HepG2 (cell line): ENCODE measurements around the gene SIRT7. TPM values are rescaled to one million over a fixed set of nuclear protein-coding genes. Genes with fewer than 3 reads are reported as not detected.
A peak's percentile ranks its signal among the peaks of the same experiment; 100 is the strongest.

Source experiments
- ATAC-seq: fragments of 200-7000 bp; cut with Tn5 transposase; 3 replicates; pipeline ENCODE4 v1.9.1; 2020; ENCODE audit warnings: mild to moderate bottlenecking, moderate library complexity
- BruUV-seq: library from RNA; stranded (reverse); fragments of 400-500 nt; replicated peaks from 2 replicates; lab custom pipeline; 2021; lab: Mats Ljungman, UMichigan
- CTCF ChIA-PET: fragments of 300-600 bp; formaldehyde crosslinking; extraction: SDS; loops from one replicate; lab custom pipeline; 2021; ENCODE audit warnings: low total read pairs, inconsistent platforms, low intra/inter-chr PET ratio; lab: Yijun Ruan, JAX
- POLR2A ChIA-PET: fragments of 350-600 bp; sonication (Branson Sonifier 250); formaldehyde crosslinking; loops from one replicate; lab custom pipeline; 2020; ENCODE audit warnings: antibody characterized with exemption, inconsistent platforms; lab: Yijun Ruan, JAX
- DNase-seq: peaks from one replicate; pipeline ENCODE4 v3.0.0-alpha.2; 2015; ENCODE audit warnings: low spot score
- FAIRE-seq: peaks from 3 replicates; lab custom pipeline; 2011; peaks lifted over from hg19 to GRCh38; lab: Jason Lieb, UNC
- H2AFZ ChIP-seq: one replicate; pipeline ENCODE4 v1.6.1; 2011; ENCODE audit warnings: low read length, inconsistent platforms
- H3K27ac ChIP-seq: fragments of 300-600 bp; 3 replicates; pipeline ENCODE4 v1.8.0; 2011; ENCODE audit warnings: mixed run types, mild to moderate bottlenecking, mixed read lengths, low read length, inconsistent platforms; ENCODE audit not compliant: insufficient read depth; ENCODE audit errors: extremely low read length
- H3K27me3 ChIP-seq, 2 experiments: fragments of 200-600 bp in 1 of 2; 2 replicates in 1 of 2; 3 replicates in 1 of 2; pipeline versions ENCODE4 v1.6.0 to v1.8.0; 2011; ENCODE audit warnings: low read length in 2 of 2, mild to moderate bottlenecking in 2 of 2, moderate library complexity in 2 of 2, inconsistent platforms in 1 of 2; ENCODE audit not compliant: insufficient read depth in 2 of 2, control insufficient read depth in 1 of 2
- H3K36me3 ChIP-seq, 2 experiments: fragments of 200-600 bp in 1 of 2; replicated peaks in 1 of 2; 2 replicates in 1 of 2; 3 replicates in 1 of 2; pipeline versions ENCODE4 v1.5.1 to v1.8.0; 2011; ENCODE audit warnings: low read length in 2 of 2, inconsistent platforms in 1 of 2; ENCODE audit not compliant: insufficient read depth in 2 of 2, control insufficient read depth in 1 of 2
- H3K4me1 ChIP-seq: 2 replicates; pipeline ENCODE4 v1.5.1; 2012; ENCODE audit warnings: low read length, inconsistent platforms; ENCODE audit not compliant: insufficient read depth
- H3K4me2 ChIP-seq: 2 replicates; pipeline ENCODE4 v1.6.0; 2011; ENCODE audit warnings: low read depth, low read length, inconsistent platforms
- H3K4me3 ChIP-seq, 3 experiments: fragments of 200-600 bp in 1 of 3; sonication (generic), shearing (Covaris generic) in 1 of 3; replicated peaks in 1 of 3; 2 replicates each; pipeline ENCODE4 v1.5.1; 2011 to 2016; ENCODE audit warnings: low read length in 3 of 3, inconsistent platforms in 2 of 3, low read depth in 2 of 3, mild to moderate bottlenecking in 2 of 3, control low read depth in 1 of 3, mixed read lengths in 1 of 3; ENCODE audit not compliant: insufficient read depth in 1 of 3
- H3K79me2 ChIP-seq: one replicate; pipeline ENCODE4 v1.6.1; 2011; ENCODE audit warnings: low read length, inconsistent platforms; ENCODE audit not compliant: insufficient read depth
- H3K9ac ChIP-seq: 2 replicates; pipeline ENCODE4 v1.6.0; 2011; ENCODE audit warnings: mild to moderate bottlenecking, low read depth, low read length, inconsistent platforms; ENCODE audit not compliant: insufficient read depth
- H3K9me3 ChIP-seq: 2 replicates; pipeline ENCODE4 v1.5.1; 2012; ENCODE audit warnings: mild to moderate bottlenecking, low read length
- H4K20me1 ChIP-seq: 2 replicates; pipeline ENCODE4 v1.6.0; 2011; ENCODE audit warnings: inconsistent platforms, mild to moderate bottlenecking, low read length, moderate library complexity; ENCODE audit not compliant: insufficient read depth
- AGO2 ChIP-seq: fragments of 200-400 bp; formaldehyde crosslinking; optimal IDR thresholded peaks from 2 replicates; pipeline ENCODE3; 2017; ENCODE audit warnings: mild to moderate bottlenecking, low read depth, low read length, moderate library complexity
- ARID3A ChIP-seq: IDR thresholded peaks from 2 replicates; pipeline ENCODE4 v1.6.1; 2012; ENCODE audit warnings: low read depth, low read length, improper control_type of control experiment
- CHD4 ChIP-seq: fragments of 200-600 bp; sonication (generic); IDR thresholded peaks from 2 replicates; pipeline ENCODE4 v1.7.0; 2017; ENCODE audit warnings: mild to moderate bottlenecking, low read length, borderline replicate concordance
- HBP1 ChIP-seq: IDR thresholded peaks from 2 replicates; pipeline ENCODE4 v1.6.1; 2016; ENCODE audit warnings: low read depth, control low read depth
- HMGXB4 ChIP-seq, 2 experiments: sonication (generic) in 1 of 2; formaldehyde crosslinking in 1 of 2; IDR thresholded peaks; 2 replicates each; pipeline versions ENCODE4 v1.4.0 to v1.6.1; 2018 to 2020; ENCODE audit warnings: missing genetic modification reagents in 2 of 2, borderline replicate concordance in 1 of 2, low read depth in 1 of 2, mild to moderate bottlenecking in 1 of 2, missing biosample characterization in 1 of 2
- KDM3A ChIP-seq: IDR thresholded peaks from 2 replicates; pipeline ENCODE4 v1.6.1; 2018; ENCODE audit warnings: low read depth, missing compliant biosample characterization
- KLF6 ChIP-seq: IDR thresholded peaks from 2 replicates; pipeline ENCODE4 v1.8.0; 2016; ENCODE audit warnings: missing biosample characterization, missing genetic modification reagents
- MAX ChIP-seq: IDR thresholded peaks from 2 replicates; pipeline ENCODE4 v1.6.1; 2012; ENCODE audit warnings: inconsistent platforms
- NR1H2 ChIP-seq: sonication (generic); formaldehyde crosslinking; IDR thresholded peaks from 2 replicates; pipeline ENCODE4 v1.8.1; 2022; ENCODE audit warnings: low read depth, missing genetic modification reagents, borderline replicate concordance
- PHF20 ChIP-seq: sonication (generic); formaldehyde crosslinking; IDR thresholded peaks from 2 replicates; pipeline ENCODE4 v1.5.0; 2020; ENCODE audit warnings: mild to moderate bottlenecking, missing genetic modification reagents
- POLR2AphosphoS5 ChIP-seq: IDR thresholded peaks from 2 replicates; pipeline ENCODE4 v1.6.1; 2012; ENCODE audit warnings: low read depth, low read length
- PRPF4 ChIP-seq: fragments of 200-400 bp; formaldehyde crosslinking; IDR thresholded peaks from 2 replicates; pipeline ENCODE4 v1.6.1; 2016; ENCODE audit warnings: low read length, low read depth; ENCODE audit not compliant: poor library complexity, severe bottlenecking
- U2AF2 ChIP-seq: fragments of 200-400 bp; formaldehyde crosslinking; IDR thresholded peaks from 2 replicates; pipeline ENCODE4 v1.6.1; 2017; ENCODE audit warnings: low read depth, mild to moderate bottlenecking, low read length
- ZNF253 ChIP-seq: sonication (generic); formaldehyde crosslinking; IDR thresholded peaks from 2 replicates; pipeline ENCODE4 v1.8.0; 2022; ENCODE audit warnings: mild to moderate bottlenecking, missing genetic modification reagents, borderline replicate concordance
- ZNF296 ChIP-seq: sonication (generic); formaldehyde crosslinking; conservative IDR thresholded peaks from 2 replicates; pipeline ENCODE4 v1.5.0; 2020; ENCODE audit warnings: mild to moderate bottlenecking, missing genetic modification reagents
- ZNF432 ChIP-seq: sonication (generic); formaldehyde crosslinking; IDR thresholded peaks from 2 replicates; pipeline ENCODE4 v1.5.0; 2020; ENCODE audit warnings: missing genetic modification reagents, mild to moderate bottlenecking, borderline replicate concordance
- ZNF460 ChIP-seq: sonication (generic); formaldehyde crosslinking; IDR thresholded peaks from 2 replicates; pipeline ENCODE4 v1.5.1; 2020; ENCODE audit warnings: missing genetic modification reagents, mild to moderate bottlenecking, borderline replicate concordance
- ZNF605 ChIP-seq: sonication (generic); formaldehyde crosslinking; IDR thresholded peaks from 2 replicates; pipeline ENCODE4 v1.8.0; 2022; ENCODE audit warnings: mild to moderate bottlenecking, missing genetic modification reagents
- ZNF891 ChIP-seq: sonication (generic); formaldehyde crosslinking; IDR thresholded peaks from 2 replicates; pipeline ENCODE4 v1.5.0; 2020; ENCODE audit warnings: mild to moderate bottlenecking, missing genetic modification reagents
- WGBS: methylation state at CpG from one replicate; pipeline ENCODE4 v1.1.6; 2017; ENCODE audit warnings: low lambda C conversion rate; 5-methylcytosine and 5-hydroxymethylcytosine counted together
- in situ Hi-C: cut with HindIII; loops from 2 replicates; pipeline ENCODE4 v1.10.0; 2017; ENCODE audit warnings: low pct_unique_long_range_greater_than_20kb; ENCODE audit not compliant: extremely low pct_ligation_motif_present
- intact Hi-C: fragments of 100-400 bp; cut with micrococcal nuclease; formaldehyde crosslinking; loops from one replicate; pipeline ENCODE4 v1.10.0; 2022; ENCODE audit not compliant: unreplicated experiment
- polyA plus RNA-seq, 8 experiments: library from polyadenylated mRNA; depleted of rRNA in 3 of 8; stranded (reverse) in 7 of 8; unstranded in 1 of 8; fragments of >200 nt; fragmentation: Illumina TruSeq in 4 of 8; extraction: Trizol in 4 of 8; gene quantifications; 2 replicates each; pipeline versions ENCODE4 v1.2.1 to v1.2.3, GENCODE V29; 2011 to 2016; ENCODE audit warnings: low read depth in 4 of 8, missing spikeins in 1 of 8, mixed read lengths in 1 of 8; ENCODE audit not compliant: insufficient read depth in 1 of 8
- total RNA-seq, 5 experiments: library from RNA; depleted of rRNA; stranded (reverse); fragments of >200 nt; fragmentation: Illumina TruSeq; extraction: Trizol; gene quantifications; 2 replicates each; pipeline ENCODE4 v1.2.3, GENCODE V29; 2016; ENCODE audit warnings: low read depth in 1 of 5

The SIRT7 gene
- total and polyA plus RNA-seq, 2 of the 13 experiments (the other 11 are each of a cell fraction or from before 2014, with no cell fraction given) = 8.3 to 24.8 TPM

GRCh38 chr17:81868674-81869220 lies 49.2 kb downstream of the SIRT7 start:
- intact Hi-C loops = loop anchor here (5.0 kb wide), 1 partner anchor 154 kb away; the partner anchor contains the start of genes CENPX and LRRC45
- H3K9ac ChIP-seq = peak overlapping the region; percentile 88; the same call in 1 of the 2 replicates
- peak overlapping the region; percentile 80 for H3K27ac ChIP-seq
- peak overlapping the region in 1 of 3 experiments; percentile 85; a peak in 2 of 6 replicates for H3K4me3 ChIP-seq
- WGBS = 88% methylated on average over 30 of the region's 30 CpGs
- ChIA-PET POLR2A (interaction anchor here (0.7 to 2.7 kb wide), 10 partner anchors 7 to 164 kb away, joined by 3 to 26 read pairs (median 7); partner anchors contain the start of genes CENPX, LRRC45, MAFG and NPB), CTCF (no interaction called here)
- peak overlapping the region; percentile 75 for H3K4me2 ChIP-seq
- peaks cover 32% of the 10 kb centered on the region for H3K79me2 ChIP-seq
- H3K4me1 ChIP-seq = peaks cover 81% of the 10 kb centered on the region
- FAIRE-seq = no peak
- peaks cover 51% of the 10 kb centered on the region; the same call in 1 of the 2 replicates for H4K20me1 ChIP-seq
- peak; percentile 59 for DNase-seq
- in situ Hi-C loops = no loop called here
- H3K36me3 ChIP-seq = peaks cover 16 to 29% of the 10 kb centered on the region in 2 experiments
- no peaks in the 10 kb centered on the region for H3K9me3 ChIP-seq
- no peaks in the 10 kb centered on the region for H3K27me3 ChIP-seq
- peak; percentile 13 for ATAC-seq
- TSS peak; percentile 60 for BruUV-seq
- no peak overlapping the region for H2AFZ ChIP-seq
- TF ChIP-seq NR1H2 (CRISPR knock-in tag) (0 out of 2 replicates have a peak, but pooled peaks have one; percentile 16), MAX (no peak), ZNF605 (CRISPR knock-in tag) (no peak), ZNF432 (CRISPR knock-in tag) (0 out of 2 replicates have a peak, but pooled peaks have one; percentile 60), PRPF4 (peak; percentile 76), AGO2 (peak; percentile 9), ZNF460 (CRISPR knock-in tag) (peak; percentile 16; the same call in 1 of the 2 replicates), ZNF253 (CRISPR knock-in tag) (peak; percentile 55; the same call in 1 of the 2 replicates), U2AF2 (peak; percentile 9; the same call in 1 of the 2 replicates), ARID3A (no peak), PHF20 (0 out of 2 replicates have a peak, but pooled peaks have one; percentile 34), HMGXB4 (CRISPR knock-in tag; IDR thresholded peaks at IDR 0.05; ENCODE audit: borderline replicate concordance in 1 of 2, low read depth in 1 of 2) (no peak), ZNF891 (peak; percentile 16; the same call in 1 of the 2 replicates), ZNF296 (CRISPR knock-in tag) (0 out of 2 replicates have a peak, but pooled peaks have one; percentile 13), HBP1 (0 out of 2 replicates have a peak, but pooled peaks have one; percentile 10), KLF6 (CRISPR knock-in tag) (no peak), CHD4 (peak; percentile 22; the same call in 1 of the 2 replicates), POLR2AphosphoS5 (peak; percentile 56; the same call in 1 of the 2 replicates), KDM3A (CRISPR knock-in tag) (no peak)
